ENCODE measurements around the gene MUC5AC. TPM values are rescaled to one million over a fixed set of nuclear protein-coding genes. Genes with fewer than 3 reads are reported as not detected.
A peak's percentile ranks its signal among the peaks of the same experiment; 100 is the strongest.

The MUC5AC gene
- total RNA-seq, 1 donor from 2014 or later, result not detected

DNA sequence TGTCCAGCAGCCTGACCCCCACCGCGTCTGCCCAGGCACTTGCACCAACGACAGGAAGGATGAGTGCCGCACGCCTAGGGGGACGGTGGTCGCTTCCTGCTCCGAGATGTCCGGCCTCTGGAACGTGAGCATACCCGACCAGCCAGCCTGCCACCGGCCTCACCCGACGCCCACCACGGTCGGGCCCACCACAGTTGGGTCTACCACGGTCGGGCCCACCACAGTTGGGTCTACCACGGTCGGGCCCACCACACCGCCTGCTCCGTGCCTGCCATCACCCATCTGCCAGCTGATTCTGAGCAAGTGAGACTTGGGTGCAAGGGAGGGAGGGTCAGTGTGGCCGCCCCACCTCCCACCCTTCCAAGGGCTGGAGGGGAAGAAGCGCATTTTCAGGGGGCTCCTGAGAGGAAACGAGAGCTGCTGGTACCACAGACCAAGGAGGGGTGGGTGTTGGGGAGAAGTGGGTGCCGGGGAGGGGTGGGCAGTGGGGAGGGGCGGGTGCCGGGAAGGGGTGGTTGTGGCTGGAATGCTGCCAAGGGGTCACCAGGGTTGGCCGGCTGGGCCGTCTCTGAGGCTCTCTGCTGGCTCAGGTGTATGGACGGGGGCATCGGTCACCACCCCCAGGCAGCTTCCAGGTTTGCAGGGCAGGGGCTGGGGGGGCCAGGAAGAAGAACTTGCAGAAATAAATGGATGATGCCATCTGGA is 37.4 kb downstream of the MUC5AC start:
- DNase-seq (ENCODE audit: low read depth), result no peak

DNA sequence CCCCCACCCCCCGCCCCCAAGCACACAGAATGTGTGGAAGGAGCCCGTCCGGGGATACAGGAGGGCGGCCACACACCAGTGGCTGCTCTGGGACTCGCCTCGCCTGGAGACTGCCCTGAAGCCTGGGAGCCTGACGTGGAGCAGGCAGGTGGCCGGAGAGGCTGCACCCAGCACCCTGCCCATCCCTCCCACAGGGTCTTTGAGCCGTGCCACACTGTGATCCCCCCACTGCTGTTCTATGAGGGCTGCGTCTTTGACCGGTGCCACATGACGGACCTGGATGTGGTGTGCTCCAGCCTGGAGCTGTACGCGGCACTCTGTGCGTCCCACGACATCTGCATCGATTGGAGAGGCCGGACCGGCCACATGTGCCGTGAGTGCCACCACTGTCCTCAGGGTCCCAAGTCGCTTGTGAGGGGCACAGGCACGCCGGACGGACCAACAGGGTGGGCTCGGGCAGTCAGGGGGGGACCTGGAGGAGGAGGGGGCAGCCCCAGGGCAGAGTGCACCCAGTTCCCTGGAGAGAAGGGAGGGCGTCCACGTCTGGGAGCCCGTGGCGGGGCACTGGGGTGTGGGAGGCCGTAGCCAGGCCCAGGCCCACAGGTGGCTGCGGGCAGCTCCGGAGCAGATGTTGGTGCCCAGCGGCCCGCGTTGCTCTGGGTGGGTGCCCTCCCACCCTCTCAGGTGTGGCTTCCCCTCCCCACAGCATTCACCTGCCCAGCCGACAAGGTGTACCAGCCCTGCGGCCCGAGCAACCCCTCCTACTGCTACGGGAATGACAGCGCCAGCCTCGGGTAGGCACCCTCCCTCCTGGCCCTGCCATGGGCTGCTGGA is 38.1 kb downstream of the MUC5AC start:
- no peak for DNase-seq (ENCODE audit: low read depth)

DNA sequence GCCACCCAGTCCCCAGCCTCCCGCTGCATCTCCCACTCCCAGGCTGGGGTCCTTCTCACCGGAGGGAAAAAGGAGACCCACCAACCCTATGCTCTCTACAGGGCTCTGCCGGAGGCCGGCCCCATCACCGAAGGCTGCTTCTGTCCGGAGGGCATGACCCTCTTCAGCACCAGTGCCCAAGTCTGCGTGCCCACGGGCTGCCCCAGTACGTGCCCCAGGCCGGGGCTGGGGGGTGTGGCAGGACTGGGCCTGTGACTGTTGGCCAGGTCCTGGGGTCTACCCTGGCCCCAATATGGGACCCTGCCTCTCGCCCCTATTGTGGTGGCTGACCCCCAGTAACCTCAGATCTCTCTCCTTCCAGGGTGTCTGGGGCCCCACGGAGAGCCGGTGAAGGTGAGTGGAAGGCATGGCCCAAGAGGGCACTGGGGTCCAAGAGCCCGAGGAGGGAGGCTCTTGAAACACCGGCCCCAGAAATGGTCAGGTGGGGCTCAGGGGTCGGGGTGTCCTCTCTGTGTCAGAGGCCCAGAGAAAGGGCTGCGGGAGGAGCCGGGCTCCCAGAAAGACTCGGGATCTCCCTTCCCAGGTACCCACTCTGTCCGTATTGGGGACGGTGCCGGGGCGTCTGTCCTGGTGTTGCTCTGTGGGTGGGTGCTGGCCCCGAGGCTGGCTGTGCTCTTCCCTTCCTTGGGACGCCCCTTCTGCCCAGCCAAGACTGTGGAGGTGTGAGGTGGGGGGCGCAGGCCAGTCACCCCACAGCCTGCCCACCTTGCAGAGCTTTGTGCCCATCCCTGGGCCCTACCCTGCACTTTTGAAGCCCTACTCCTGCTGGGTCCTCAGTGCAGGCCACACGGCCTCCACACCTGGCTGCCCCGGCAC is 39.0 kb downstream of the MUC5AC start:
- no peak for DNase-seq (ENCODE audit: low read depth)

DNA sequence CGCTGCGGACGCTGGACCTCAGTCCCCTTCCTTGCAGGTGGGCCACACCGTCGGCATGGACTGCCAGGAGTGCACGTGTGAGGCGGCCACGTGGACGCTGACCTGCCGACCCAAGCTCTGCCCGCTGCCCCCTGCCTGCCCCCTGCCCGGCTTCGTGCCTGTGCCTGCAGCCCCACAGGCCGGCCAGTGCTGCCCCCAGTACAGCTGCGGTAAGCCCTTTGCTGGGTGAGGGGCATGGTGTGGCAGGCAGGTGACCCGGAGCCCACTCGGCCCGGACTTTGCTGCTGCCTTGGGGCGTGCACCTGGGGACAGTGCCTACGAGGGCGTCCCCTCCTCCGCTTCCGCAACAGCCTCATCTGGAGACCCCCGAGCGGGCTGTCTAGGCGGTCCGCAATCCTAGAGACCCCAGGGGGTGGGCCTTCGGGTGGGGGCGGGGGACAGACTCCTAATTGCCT is 39.7 kb downstream of the MUC5AC start:
- DNase-seq (ENCODE audit: low read depth), result no peak

DNA sequence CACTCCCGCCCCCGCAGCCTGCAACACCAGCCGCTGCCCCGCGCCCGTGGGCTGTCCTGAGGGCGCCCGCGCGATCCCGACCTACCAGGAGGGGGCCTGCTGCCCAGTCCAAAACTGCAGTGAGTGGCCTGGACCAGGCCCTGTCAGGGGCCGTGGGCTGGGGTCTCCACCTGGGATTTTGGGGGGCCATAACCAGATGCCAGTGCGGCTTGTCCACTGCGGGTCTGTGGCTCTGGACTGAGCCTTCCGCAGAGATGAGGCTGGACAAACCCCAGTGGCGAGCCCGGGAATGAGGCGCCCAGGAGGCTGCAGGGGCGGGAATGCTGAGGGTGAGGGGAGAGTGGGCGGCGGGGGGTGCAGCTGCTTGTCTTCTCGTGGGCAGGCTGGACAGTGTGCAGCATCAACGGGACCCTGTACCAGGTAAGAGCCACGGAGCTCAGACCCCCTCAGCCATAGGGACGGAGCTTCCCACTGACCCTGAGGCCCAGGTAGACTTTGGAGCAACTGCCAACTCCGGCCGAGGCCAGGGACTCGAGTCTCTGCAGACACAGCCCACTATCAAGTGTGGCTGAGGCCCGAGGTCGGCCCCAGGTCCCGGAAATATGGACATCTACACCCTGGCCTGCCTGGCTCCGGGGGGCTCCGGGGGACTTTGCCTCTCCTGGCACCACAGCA is 40.3 kb downstream of the MUC5AC start:
- DNase-seq (ENCODE audit: low read depth), result no peak

DNA sequence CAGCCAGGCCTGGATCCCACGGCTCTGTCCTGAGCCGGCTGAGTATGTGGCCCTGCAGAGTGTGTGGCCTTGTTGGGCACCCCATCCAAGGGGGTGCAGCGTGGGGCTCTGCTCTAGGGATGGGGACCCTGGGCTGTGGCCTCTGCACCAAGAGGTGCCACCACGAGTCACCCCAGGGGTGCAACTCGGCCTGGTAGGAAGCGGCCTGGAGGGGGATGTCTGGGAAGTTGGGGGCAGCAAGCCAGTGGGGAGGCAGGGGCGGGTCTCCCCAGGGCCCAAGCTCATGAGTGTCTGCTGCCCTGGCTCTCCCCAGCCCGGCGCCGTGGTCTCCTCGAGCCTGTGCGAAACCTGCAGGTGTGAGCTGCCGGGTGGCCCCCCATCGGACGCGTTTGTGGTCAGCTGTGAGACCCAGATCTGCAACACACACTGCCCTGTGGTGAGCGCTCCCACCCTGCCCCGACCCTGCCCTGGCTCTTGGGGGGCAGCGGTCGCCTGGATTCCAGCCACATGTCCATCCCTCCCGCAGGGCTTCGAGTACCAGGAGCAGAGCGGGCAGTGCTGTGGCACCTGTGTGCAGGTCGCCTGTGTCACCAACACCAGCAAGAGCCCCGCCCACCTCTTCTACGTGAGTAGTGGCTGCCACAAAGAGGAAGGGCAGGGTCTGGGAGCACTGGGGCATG is 40.9 kb downstream of the MUC5AC start:
- no peak for DNase-seq (ENCODE audit: low read depth)

DNA sequence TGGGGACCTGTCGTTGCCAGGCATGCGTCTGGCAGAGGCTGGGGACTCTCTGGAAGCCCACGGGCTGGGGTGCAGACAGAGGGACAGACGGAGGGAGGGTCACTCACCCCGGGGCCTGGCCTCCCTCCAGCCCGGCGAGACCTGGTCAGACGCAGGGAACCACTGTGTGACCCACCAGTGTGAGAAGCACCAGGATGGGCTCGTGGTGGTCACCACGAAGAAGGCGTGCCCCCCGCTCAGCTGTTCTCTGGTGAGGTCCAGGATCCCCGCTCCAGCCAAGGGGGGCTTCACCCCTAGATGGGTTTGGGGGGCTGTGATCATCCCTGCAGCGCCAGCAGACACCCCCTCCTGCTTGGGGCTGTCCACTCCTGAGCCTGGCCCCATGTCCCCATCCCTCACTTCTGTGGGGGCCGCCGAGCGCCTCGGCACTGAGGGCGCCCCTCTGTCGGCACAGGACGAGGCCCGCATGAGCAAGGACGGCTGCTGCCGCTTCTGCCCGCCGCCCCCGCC is 41.5 kb downstream of the MUC5AC start:
- DNase-seq (ENCODE audit: low read depth), result no peak

DNA sequence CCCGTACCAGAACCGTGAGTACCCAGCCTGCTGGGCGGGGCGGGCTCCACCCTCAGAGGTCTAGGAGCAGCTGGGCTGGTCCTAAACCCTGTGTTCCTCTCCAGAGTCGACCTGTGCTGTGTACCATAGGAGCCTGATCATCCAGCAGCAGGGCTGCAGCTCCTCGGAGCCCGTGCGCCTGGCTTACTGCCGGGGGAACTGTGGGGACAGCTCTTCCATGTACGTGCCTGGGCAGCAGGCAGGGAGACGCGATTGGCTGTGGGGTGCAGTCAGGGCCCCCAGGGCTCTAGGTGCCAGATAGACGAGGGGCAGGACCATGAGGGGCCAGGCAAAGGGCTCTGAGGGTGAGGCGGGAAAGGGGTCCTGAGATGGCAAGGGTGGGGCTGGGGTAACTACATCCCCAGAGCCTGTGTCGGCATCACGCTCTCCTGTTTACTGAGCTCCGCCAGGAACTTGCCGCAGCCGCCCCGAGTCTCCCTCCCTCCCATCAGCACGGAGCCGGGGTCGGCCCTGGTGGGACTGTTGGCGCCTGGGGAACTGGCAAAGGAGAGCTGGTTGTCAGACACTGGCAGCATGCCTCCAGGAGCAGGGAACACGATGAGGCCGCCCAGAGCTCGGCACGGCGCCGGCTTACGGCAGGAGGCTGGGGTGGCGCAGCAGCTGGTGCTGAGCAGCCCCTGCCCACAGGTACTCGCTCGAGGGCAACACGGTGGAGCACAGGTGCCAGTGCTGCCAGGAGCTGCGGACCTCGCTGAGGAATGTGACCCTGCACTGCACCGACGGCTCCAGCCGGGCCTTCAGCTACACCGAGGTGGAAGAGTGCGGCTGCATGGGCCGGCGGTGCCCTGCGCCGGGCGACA is 42.2 kb downstream of the MUC5AC start:
- DNase-seq (ENCODE audit: low read depth), result no peak

DNA sequence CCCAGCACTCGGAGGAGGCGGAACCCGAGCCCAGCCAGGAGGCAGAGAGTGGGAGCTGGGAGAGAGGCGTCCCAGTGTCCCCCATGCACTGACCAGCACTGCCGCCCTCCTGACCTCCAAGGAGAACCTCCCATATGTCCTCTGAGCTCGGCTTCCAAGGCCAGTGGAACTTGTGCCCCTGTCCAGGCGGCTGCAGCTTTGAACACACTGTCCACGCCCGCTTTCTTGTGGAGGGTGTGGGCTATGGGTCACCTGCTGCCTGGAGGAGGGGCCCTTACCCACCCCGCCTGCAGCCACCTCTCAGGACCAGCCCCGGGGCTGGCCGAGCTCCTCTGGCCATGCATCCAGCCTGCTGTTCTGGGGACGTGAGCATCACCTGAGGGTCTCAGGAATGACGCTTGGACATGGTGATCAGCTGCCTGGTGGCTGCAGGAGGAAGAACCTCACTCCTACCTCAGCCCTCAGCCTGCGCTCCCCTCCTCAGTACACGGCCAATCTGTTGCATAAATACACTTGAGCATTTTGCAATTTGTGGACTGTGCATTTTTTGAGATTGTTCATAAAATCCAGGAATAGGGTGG is 42.9 kb downstream of the MUC5AC start:
- DNase-seq (ENCODE audit: low read depth), result no peak

DNA sequence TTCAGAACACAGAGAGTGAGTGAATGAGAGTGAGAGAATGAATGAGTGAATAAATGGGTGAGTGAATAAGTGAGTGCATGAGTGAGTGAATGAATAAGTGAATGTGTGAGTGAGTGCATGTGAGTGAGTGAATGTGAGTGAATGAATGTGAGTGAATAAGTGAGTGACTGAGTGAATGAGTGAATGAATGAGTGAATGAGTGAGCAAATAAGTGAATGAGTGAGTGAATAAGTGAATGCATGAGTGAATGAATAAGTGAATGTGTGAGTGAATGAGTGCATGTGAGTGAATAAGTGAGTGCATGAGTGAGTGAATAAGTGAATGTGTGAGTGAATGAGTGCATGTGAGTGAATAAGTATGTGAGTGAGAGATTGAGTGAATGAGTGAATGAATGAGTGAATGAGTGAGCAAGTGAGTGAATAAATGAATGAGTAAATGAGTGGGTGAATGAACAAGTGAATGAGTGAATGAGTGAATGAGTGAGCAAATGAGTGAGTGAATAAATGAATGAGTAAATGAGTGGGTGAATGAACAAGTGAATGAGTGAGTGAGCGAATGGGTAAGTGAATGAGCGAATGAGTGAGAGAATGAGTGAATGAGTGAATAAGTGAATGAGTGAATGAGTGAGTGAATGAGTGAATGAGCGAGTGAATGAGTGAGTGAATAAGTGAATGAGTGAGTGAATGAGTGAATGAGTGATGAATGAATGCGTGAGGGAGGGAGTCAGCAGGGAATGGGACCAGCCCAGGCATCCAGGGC is 43.8 kb downstream of the MUC5AC start:
- DNase-seq (ENCODE audit: low read depth), result peak; percentile 2

DNA sequence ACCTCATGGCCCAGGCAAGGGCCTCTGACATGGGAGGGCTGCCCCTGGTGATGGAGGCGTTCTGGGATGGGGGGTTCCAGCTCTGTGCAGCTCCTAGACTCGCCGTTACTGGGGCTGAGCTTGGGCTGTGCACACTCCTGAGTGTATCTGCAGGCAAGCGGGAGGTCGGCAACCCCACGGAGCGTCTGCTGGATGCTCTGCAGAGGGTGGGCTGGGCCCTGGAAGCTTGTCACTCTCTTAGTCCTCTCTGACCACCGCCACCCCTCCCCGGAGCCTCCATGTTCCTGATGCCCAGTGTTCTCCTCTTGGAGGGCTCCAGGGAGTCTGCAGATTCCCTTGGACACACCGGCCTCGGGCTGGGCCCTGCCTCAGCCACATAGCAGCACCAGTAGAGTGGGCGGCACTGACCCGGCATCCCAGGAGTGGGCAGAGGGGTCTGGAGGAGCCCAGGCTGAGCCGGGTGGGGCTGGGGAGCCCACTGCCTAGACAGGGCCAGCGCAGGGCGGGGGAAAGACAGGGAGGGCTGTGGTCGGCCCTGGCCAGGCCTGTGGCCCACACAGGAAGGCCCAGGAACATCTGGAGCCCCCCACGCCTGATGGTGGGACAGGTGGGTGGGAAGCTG is 44.5 kb downstream of the MUC5AC start:
- no peak for DNase-seq (ENCODE audit: low read depth)

DNA sequence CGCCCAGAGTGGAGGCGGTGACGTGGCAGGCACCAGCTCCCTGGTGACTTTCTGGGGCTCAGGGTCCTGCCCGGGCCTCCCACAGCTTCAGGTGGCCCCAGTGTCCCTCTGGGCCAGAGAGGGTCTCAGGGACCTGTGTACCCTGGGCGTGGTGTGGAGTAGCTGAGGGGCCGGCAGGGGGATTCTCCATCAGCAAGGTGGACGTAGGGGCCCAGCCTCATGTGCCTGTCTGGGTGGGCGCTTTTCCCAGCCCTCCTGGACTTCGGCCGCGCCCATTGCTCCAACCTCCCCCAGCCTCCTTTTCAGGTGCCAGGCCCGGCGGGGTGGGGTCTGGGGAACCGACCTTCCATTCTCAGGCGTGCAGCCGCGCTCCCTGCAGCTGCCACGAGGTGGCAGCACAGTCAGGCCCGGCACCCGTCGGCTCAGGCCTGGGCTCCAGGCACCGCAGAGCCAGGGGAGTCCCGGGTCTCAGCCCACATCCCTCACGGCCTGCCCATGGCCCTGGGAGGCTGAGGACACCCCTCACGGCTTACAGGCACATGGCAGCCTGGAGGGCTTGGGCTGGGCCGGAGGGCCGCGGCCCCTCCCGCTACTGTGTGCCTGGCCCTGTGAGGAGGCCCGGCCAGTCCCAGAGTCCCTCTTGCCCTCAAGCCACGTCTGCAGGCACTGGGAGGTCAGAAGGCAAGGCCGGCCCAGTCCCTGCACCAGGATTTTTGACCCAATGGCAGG is 45.2 kb downstream of the MUC5AC start:
- peak; percentile 1 for DNase-seq (ENCODE audit: low read depth)

DNA sequence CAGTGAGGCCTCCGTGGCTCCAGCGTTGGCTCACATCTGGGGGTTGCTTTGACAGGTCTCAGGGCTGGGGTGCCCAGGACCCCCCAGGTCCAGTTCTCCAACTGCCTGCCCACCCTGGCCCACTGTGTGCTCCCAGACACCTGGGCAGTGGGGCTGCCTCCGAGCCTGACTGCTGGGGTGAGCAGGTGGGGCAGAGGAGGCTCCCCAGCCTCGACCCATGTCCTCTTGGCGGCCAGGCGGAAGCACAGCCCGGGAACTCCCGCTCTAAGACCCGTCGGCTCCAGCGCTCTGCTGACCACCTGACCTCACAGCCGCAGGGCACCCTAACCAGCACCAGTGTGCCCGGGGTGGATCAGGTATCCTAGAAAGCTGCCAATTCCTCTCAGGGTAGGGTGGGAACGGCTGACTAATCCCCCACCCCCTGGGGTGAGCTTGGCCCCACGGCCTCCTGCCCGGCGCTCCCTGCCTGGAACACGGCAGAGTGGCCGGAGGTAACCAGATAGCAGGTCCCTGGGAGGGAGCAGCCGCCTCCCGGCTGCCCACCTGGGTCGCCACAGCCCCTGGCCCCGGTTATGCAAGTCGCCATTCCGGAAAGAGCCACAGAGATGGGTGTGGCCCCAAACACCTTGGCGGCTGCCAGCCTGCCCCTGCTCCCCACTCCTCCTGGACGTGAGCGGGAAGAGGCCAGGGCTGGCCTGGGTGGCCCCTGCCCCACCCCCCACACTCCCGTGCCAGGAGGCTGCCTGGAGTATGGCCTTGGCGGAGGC is 45.9 kb downstream of the MUC5AC start:
- peak; percentile 11 for DNase-seq (ENCODE audit: low read depth)

DNA sequence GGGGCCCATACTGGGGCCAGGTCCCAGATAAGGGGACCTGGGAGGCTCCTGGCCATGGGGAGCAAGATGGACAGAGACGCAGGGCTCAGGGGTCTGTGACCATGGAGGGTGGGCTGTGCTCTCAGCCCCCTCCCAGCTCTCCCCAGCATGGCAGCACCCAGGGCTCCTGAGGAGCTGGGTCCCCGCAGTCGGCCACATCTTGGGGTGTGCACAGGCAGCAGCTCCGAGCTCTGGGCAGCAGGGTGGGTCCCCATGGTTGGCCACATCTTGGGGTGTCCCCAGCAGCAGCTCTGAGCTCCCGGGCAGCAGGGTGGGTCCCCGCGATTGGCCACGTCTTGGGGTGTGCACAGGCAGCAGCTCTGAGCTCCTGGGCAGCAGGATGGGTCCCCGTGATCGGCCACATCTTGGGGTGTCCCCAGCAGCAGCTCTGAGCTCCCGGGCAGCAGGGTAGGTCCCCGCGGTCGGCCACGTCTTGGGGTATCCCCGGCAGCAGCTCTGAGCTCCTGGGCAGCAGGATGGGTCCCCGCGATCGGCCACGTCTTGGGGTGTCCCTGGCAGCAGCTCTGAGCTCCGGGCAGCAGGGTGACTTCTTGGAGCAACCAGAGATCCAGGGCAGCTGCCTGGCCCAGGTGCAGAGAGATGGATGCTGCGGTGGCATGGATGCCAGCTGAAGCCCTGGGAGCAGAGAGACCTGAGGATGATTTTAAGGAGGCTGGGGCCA is 46.8 kb downstream of the MUC5AC start:
- DNase-seq (ENCODE audit: low read depth), result no peak

DNA sequence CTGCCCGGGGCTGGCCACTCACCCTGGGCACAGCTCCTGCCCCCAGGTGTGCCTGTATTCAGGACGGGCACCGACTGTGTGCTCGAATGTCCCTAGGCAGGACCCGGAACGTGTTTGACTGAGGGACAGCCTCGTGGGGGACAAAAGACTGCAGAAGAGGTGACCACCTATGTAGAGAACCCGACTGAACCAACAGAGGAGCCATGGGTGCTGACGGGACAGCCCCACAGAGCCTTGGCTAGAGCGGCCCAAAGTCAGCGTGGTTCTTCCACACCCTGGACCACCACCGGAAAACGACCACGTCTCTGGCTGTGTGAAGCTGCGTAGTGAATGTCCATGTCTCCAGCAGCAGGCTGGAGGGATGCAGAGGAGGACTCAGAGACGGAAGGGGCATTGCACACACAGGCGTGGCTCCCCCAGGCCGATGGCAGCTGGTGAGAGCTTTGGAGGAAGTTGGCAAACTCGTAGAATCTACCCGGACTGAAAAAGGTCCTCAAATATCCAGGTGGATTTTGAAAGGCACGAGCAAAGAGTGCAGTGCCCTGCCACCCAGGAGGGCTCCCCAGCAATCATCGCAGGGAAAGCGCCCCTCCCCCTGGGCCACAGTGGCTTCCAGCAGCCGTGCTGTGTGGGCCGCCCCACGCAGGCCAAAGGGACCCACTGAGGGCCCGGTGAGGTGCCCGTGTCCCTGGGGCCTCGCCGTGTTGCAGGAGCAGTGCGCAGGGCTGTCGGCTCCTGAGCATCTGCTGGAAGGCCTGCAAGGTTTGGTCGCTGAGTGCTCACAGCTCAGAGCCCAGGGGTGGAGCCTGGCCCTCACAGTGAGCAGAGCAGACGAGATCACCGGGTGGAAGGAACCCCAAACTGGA is 47.6 kb downstream of the MUC5AC start:
- DNase-seq (ENCODE audit: low read depth), result no peak
